Stomach (tissue), 9 donors: ENCODE results near the gene COBL. TPM values are rescaled to one million over a fixed set of nuclear protein-coding genes. Genes with fewer than 3 reads are reported as not detected.

Experiments
- DNase-seq, 2 donors: peaks; one replicate each; pipeline versions ENCODE4 v3.0.0 to v3.0.0-alpha.2; 2013 to 2019
- H3K27ac ChIP-seq, 5 donors: fragments of 200-600 bp in 4 of 5; sonication (generic) in 4 of 5; one replicate each; pipeline ENCODE4 v1.5.1; 2013 to 2019; ENCODE audit warnings: mild to moderate bottlenecking in 1 of 5, moderate library complexity in 1 of 5
- H3K27me3 ChIP-seq, 3 donors: fragments of 200-600 bp; sonication (generic); one replicate each; pipeline ENCODE4 v1.5.1; 2017 to 2019; ENCODE audit warnings: mixed run types in 1 of 3
- H3K36me3 ChIP-seq, 4 donors: fragments of 200-600 bp; sonication (generic); 1 replicate in 3 of 4; 2 replicates in 1 of 4; pipeline ENCODE4 v1.5.1; 2016 to 2019
- H3K4me1 ChIP-seq, 4 donors: fragments of 200-600 bp; sonication (generic); one replicate each; pipeline ENCODE4 v1.5.1; 2016 to 2019
- H3K4me3 ChIP-seq, 4 donors: fragments of 200-600 bp; sonication (generic) in 3 of 4; one replicate each; pipeline ENCODE4 v1.5.1; 2016 to 2019; ENCODE audit warnings: mild to moderate bottlenecking in 1 of 4
- H3K9me3 ChIP-seq, 4 donors: fragments of 200-600 bp; sonication (generic); one replicate each; pipeline ENCODE4 v1.5.1; 2016 to 2019
- EP300 ChIP-seq: sonication (generic); formaldehyde crosslinking; IDR thresholded peaks from one replicate; pipeline ENCODE4 v1.6.1; 2017; ENCODE audit warnings: antibody characterized with exemption
- POLR2A ChIP-seq, 4 donors: fragments of 450-650 bp; IDR thresholded peaks; one replicate each; pipeline ENCODE4 v1.6.1; 2016; ENCODE audit warnings: antibody characterized with exemption in 4 of 4, control low read depth in 2 of 4, mild to moderate bottlenecking in 1 of 4, moderate library complexity in 1 of 4
- POLR2AphosphoS5 ChIP-seq, 3 donors: sonication (generic); formaldehyde crosslinking; IDR thresholded peaks; one replicate each; pipeline ENCODE4 v1.6.1; 2016; ENCODE audit warnings: antibody characterized with exemption in 3 of 3
- WGBS, 5 donors: extraction: QIAGEN DNeasy Blood & Tissue Kit in 3 of 5; methylation state at CpG; one replicate each; pipeline versions ENCODE4 v1.1.5 to v1.1.7; 2013 to 2018; 5-methylcytosine and 5-hydroxymethylcytosine counted together
- intact Hi-C: fragments of 100-400 bp; cut with DNase I; formaldehyde crosslinking; loops from one replicate; pipeline ENCODE4 v1.15.1; 2023; ENCODE audit warnings: low total_unique reads
- polyA plus RNA-seq, 3 donors: library from polyadenylated mRNA; stranded (reverse); fragments of 200-250 nt; gene quantifications; one replicate each; pipeline ENCODE4 v1.2.3, GENCODE V29; 2013
- total RNA-seq, 5 donors: library from RNA; depleted of rRNA; stranded (reverse); fragments of >200 nt; gene quantifications; one replicate each; pipeline versions ENCODE4 v1.1.0 to v1.2.3, GENCODE V29; 2014 to 2016
- TF ChIP-seq, protein P1 (sequence below), 7 experiments: fragments of 450-650 bp in 4 of 7; fragments of 200-600 bp in 3 of 7; sonication (generic) in 3 of 7; IDR thresholded peaks; one replicate each; pipeline ENCODE4 v1.5.1; 2016 to 2019; ENCODE audit warnings: antibody characterized with exemption in 7 of 7, control low read depth in 2 of 7, mild to moderate bottlenecking in 1 of 7
- donor health status: healthy with polysubstance abuse.
- donor health status: Bipolar disorder and iron deficiency.
- donor health status: healthy.

Gene COBL
- total and polyA plus RNA-seq, 8 donors = 4.9 to 79.9 (median 16.0) TPM

DNA sequence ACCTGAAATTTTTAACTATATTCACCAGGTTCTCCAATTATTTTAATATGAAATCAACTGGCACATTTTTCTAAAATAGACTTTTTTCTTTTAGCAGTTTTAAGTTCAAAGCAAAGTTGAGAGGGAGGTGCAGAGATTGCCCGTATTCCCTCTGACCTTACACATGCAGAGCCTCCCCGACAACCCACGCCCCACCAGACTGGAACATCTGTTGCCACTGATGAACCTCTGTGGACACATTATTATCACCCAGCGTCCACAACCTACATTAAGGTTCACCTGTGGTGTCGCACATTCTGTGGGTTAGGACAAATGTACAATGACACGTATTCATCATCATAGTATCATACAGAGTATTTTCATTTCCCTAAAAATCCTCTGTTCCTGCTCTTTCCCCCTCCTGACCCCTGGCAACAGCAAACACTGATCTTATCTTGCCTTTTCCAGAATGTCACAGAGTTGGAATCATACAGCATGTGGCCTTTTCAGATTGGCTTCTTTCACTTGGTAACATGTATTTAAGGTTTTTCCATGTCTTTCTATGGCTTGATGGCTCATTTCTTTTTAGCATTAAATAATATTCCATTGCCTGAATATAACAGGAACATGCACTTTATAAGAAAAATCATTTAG, 37.1 kb downstream of the COBL start:
- Histone ChIP-seq H3K36me3 (no peaks in the 10 kb centered on the region), H3K27me3 (no peaks in the 10 kb centered on the region), H3K9me3 (peaks cover 0 to 9% (median 4%) of the 10 kb centered on the region in 4 donors), H3K27ac (no peak overlapping the region), H3K4me3 (no peak overlapping the region), H3K4me1 (peaks cover 11 to 46% (median 17%) of the 10 kb centered on the region in 4 donors)
- no peak for DNase-seq
- intact Hi-C loops = no loop called here
- no peak for TF ChIP-seq POLR2A (IDR thresholded peaks at IDR 0.05)
- TF ChIP-seq POLR2AphosphoS5 (IDR thresholded peaks at IDR 0.05) = no peak
- TF ChIP-seq, protein P1, sequence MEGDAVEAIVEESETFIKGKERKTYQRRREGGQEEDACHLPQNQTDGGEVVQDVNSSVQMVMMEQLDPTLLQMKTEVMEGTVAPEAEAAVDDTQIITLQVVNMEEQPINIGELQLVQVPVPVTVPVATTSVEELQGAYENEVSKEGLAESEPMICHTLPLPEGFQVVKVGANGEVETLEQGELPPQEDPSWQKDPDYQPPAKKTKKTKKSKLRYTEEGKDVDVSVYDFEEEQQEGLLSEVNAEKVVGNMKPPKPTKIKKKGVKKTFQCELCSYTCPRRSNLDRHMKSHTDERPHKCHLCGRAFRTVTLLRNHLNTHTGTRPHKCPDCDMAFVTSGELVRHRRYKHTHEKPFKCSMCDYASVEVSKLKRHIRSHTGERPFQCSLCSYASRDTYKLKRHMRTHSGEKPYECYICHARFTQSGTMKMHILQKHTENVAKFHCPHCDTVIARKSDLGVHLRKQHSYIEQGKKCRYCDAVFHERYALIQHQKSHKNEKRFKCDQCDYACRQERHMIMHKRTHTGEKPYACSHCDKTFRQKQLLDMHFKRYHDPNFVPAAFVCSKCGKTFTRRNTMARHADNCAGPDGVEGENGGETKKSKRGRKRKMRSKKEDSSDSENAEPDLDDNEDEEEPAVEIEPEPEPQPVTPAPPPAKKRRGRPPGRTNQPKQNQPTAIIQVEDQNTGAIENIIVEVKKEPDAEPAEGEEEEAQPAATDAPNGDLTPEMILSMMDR (IDR thresholded peaks at IDR 0.05) = no peak
- TF ChIP-seq EP300 = no peak
- 62 to 83% (median 77%) methylated on average over 6 of the region's 6 CpGs for WGBS, 5 donors

DNA sequence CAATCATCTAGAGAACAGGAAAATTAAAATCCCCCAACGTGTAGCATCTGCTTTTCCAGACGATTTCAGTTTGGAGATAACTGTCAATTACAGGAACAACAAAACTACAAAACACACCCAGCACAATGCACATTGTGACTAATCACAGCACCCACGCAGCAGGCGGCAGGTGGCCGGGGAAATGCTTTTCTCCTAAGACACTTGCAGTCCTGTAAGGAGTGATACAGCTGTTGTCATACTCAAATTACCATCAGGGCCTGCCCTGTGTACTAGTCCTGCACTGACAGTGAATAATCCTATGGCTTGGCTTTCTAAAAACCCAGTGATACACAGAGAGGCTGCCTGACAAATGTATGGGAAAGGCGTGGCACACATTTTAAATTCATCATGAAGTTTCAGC, 37.8 kb downstream of the COBL start:
- intact Hi-C loops = no loop called here
- WGBS, 5 donors = 62 to 86% (median 82%) methylated on average over 6 of the region's 6 CpGs
- no peaks in the 10 kb centered on the region for H3K36me3 ChIP-seq
- H3K4me1 ChIP-seq = peaks cover 11 to 46% (median 17%) of the 10 kb centered on the region in 4 donors
- no peak overlapping the region for H3K4me3 ChIP-seq
- H3K9me3 ChIP-seq = peaks cover 0 to 2% (median under 1%) of the 10 kb centered on the region in 4 donors
- no peak overlapping the region for H3K27ac ChIP-seq
- TF ChIP-seq, protein P1 (IDR thresholded peaks at IDR 0.05) = no peak
- TF ChIP-seq POLR2AphosphoS5 (IDR thresholded peaks at IDR 0.05) (no peak), POLR2A (IDR thresholded peaks at IDR 0.05) (no peak)
- no peaks in the 10 kb centered on the region for H3K27me3 ChIP-seq
- DNase-seq = no peak

DNA sequence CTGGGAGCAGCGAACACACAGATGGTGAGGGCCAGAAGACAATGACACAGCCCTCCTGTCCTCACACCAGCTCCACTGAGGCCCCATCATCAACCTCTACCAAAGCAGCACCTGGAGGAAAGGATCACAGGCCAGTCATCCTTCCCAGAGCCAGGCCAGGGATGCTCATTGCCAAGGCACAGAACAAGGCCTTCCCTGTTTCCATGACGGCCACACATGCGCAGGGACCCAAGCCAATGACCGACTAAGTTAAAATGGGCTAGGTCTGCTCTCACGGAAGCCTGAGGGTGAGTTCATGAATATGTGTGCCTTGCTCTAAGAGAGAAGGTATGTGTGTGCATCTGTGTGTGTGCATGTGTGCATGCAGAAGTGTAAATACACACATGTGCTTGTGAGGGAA, 39.6 kb downstream of the COBL start:
- 81 to 87% (median 84%) methylated on average over 5 of the region's 5 CpGs for WGBS, 5 donors
- DNase-seq = no peak
- Histone ChIP-seq H3K27ac (no peak overlapping the region), H3K4me3 (no peak overlapping the region), H3K27me3 (no peaks in the 10 kb centered on the region), H3K36me3 (no peaks in the 10 kb centered on the region), H3K4me1 (peaks cover 11 to 46% (median 17%) of the 10 kb centered on the region in 4 donors), H3K9me3 (no peaks in the 10 kb centered on the region)
- intact Hi-C loops = no loop called here
- TF ChIP-seq, protein P1 (IDR thresholded peaks at IDR 0.05) = no peak

DNA sequence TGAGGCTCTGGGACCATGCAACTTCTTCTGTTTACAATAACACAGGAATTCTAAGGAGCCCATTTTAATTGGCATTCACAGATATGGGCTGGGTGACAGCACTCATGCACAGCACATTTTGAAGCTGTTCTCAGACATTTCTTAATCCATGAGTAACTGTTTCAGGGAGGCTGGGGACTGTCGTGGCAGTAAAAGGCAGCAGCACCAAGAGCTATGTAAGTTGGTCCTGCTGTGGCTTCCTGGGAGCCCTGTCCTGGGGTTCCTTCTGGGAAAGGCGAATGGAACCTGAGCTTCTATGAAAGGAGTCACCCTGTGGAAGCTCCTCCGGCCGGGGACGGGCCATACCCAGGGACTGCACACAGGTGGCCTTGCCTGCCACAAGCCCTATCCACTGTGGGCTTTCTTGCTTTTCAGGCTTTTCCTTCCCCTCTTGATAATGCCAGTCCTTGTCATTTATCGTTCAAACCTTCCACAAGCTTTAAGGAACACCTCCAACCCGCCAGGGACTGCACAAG, 40.5 kb downstream of the COBL start:
- no peak overlapping the region for H3K4me3 ChIP-seq
- H3K27ac ChIP-seq = no peak overlapping the region
- H3K9me3 ChIP-seq = no peaks in the 10 kb centered on the region
- no peaks in the 10 kb centered on the region for H3K27me3 ChIP-seq
- 46 to 68% (median 56%) methylated on average over 7 of the region's 7 CpGs for WGBS, 5 donors
- DNase-seq = no peak
- intact Hi-C loops = no loop called here
- H3K4me1 ChIP-seq = peaks cover 11 to 46% (median 17%) of the 10 kb centered on the region in 4 donors
- H3K36me3 ChIP-seq = no peaks in the 10 kb centered on the region
- TF ChIP-seq POLR2AphosphoS5 (IDR thresholded peaks at IDR 0.05) = no peak

DNA sequence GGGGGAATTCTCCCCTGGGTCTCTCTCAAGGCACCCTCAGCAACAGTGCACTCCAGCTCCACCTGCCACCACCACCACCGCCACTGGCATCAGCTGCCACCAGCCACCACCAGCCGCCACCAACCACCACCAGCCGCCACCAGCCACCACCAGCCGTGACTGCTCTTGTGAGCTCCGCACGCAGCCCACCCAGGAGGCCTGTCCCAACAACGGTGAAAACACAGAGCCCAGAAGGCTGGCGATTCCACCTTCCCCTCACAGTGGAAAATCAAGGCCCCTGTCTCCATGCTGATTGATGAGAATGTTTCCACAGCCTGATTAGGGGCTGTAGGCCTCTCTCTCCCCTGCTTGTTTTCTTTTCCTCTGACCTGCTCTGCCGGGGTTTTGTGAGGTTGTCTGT, 41.1 kb downstream of the COBL start:
- TF ChIP-seq, protein P1 (IDR thresholded peaks at IDR 0.05) = no peak
- TF ChIP-seq POLR2A (IDR thresholded peaks at IDR 0.05) (no peak), EP300 (no peak), POLR2AphosphoS5 (IDR thresholded peaks at IDR 0.05) (no peak)
- no peak overlapping the region for H3K4me3 ChIP-seq
- H3K27ac ChIP-seq = peak overlapping the region in 1 of 5 donors; percentile 21
- H3K9me3 ChIP-seq = no peaks in the 10 kb centered on the region
- no peaks in the 10 kb centered on the region for H3K27me3 ChIP-seq
- 65 to 73% (median 71%) methylated on average over 9 of the region's 9 CpGs for WGBS, 5 donors
- peaks cover 10 to 42% (median 14%) of the 10 kb centered on the region in 4 donors for H3K4me1 ChIP-seq
- intact Hi-C loops = no loop called here
- H3K36me3 ChIP-seq = no peaks in the 10 kb centered on the region
- DNase-seq = peak in 1 of 2 donors; percentile 57
